Activated naive CD4-positive, alpha-beta T cell treated with anti-CD3 and anti-CD28 coated beads, Interleukin-2, amount 10 ng/mL, durations not matched to agents 7 days and 5 days (primary cell): ENCODE data around the gene PLCG2.

ENCODE experiments used
- CTCF ChIA-PET: fragments of 350-600 bp; sonication (Branson Sonifier 250); formaldehyde crosslinking; loops from one replicate; lab custom pipeline; 2021; ENCODE audit warnings: antibody characterized with exemption; lab: Charles Lee
- DNase-seq: peaks from one replicate; pipeline ENCODE4 v3.0.0-alpha.2; 2020
- H3K27ac Mint-ChIP-seq: one replicate; pipeline ENCODE4 v1.8.0; 2021; ENCODE audit warnings: mild to moderate bottlenecking, moderate library complexity, mixed read lengths
- H3K27me3 Mint-ChIP-seq: one replicate; pipeline ENCODE4 v1.8.0; 2021; ENCODE audit warnings: mild to moderate bottlenecking, mixed read lengths
- H3K36me3 Mint-ChIP-seq: one replicate; pipeline ENCODE4 v1.8.0; 2021; ENCODE audit warnings: mixed read lengths
- H3K4me1 Mint-ChIP-seq: one replicate; pipeline ENCODE4 v1.8.0; 2021; ENCODE audit warnings: mixed read lengths
- H3K4me3 Mint-ChIP-seq: one replicate; pipeline ENCODE4 v1.8.0; 2021; ENCODE audit warnings: mild to moderate bottlenecking, moderate library complexity, mixed read lengths
- H3K9me3 Mint-ChIP-seq: one replicate; pipeline ENCODE4 v1.8.0; 2021; ENCODE audit warnings: mixed read lengths

PLCG2 gene

DNA sequence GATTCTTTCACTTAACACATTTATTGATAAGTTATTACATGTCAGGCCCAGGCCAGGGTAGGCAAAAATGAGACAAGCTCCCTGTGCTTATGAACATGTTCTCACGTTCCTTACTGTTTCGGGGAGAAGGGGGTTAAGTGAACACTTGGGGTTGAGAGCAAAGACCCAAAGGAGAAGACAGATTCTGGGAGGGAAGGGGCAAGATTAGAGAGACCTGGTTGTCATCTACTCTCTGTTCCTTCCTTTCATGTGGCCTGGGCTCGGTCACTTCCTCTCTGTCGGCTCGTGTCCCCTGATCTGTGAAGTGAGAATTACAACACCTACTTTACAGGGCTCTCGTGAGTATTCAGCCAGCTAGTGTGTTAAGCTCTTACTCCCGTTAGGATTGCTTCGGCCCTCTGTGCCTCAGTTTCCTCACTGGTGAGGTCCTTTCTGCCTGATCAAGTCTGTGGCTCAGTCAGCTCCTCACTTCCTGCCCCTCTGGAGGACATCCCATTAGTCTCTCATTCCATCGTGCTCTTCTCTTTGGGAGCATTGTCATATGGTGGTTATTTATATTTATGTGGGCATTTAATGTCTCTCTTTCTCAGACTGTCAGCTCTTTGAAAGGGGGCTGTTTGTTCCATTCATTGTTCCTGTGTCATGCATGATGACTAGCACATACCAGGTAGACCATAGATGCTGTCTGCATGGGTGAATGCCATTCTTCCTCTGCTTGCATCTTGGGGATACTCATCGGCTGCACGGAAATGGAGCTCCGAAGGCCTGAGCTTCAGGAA is 38.9 kb downstream of the PLCG2 start:
- no peak overlapping the region for H3K27ac Mint-ChIP-seq
- peaks cover 8% of the 10 kb centered on the region for H3K4me1 Mint-ChIP-seq
- peaks cover 34% of the 10 kb centered on the region for H3K27me3 Mint-ChIP-seq
- H3K36me3 Mint-ChIP-seq = no peaks in the 10 kb centered on the region
- CTCF ChIA-PET = interaction anchor here (0.7 to 2.0 kb wide), 4 partner anchors 9 to 56 kb away, joined by 3 to 6 read pairs (median 3); no protein-coding TSS in a partner anchor
- no peak overlapping the region for H3K4me3 Mint-ChIP-seq
- H3K9me3 Mint-ChIP-seq = no peaks in the 10 kb centered on the region
- DNase-seq = peak; percentile 38

DNA sequence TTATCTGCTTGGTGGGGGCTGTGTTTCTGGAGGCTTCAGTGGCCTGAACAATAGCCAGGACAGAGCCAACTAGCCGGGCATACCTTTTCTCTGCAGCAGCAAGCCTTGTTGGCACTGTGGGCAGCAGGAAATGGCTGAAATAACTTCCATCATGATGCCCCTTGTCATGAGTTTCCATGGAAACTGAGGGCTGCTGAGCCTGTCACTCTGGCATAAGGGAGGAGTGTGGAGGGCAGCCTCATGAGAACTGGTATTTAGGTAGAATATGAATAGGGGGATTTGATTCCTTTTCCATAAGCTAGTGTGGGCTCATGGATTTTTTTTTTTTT is 39.4 kb downstream of the PLCG2 start:
- Mint-ChIP-seq H3K36me3 (no peaks in the 10 kb centered on the region), H3K4me1 (peaks cover 8% of the 10 kb centered on the region), H3K4me3 (no peak overlapping the region), H3K9me3 (no peaks in the 10 kb centered on the region), H3K27me3 (peaks cover 37% of the 10 kb centered on the region), H3K27ac (no peak overlapping the region)
- DNase-seq = no peak
- CTCF ChIA-PET = interaction anchor here (0.7 to 2.0 kb wide), 3 partner anchors 10 to 55 kb away, joined by 3 to 6 read pairs (median 3); no protein-coding TSS in a partner anchor

DNA sequence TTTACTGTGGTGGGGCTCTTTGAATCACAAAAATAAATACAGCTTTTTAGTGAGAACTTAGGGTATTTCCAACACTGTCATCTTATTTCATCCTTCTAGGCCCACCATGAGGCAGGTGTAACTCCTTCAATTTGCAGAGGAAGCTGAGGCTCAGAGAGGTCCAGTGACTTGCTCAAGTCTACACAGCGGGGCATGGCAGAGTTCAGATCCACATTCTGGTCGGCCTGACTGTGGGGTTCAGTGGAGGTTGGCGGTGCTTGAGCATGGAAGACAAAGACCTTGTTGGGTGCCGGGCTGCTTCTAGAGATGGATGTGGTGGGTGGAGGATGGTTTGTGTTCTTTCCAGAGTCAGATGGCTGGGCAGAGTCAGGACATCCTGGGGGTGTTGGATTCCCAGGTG is 39.8 kb downstream of the PLCG2 start:
- H3K9me3 Mint-ChIP-seq = no peaks in the 10 kb centered on the region
- CTCF ChIA-PET = interaction anchor here (0.9 kb wide), 1 partner anchor 10 kb away, joined by 3 read pairs; no protein-coding TSS in a partner anchor

DNA sequence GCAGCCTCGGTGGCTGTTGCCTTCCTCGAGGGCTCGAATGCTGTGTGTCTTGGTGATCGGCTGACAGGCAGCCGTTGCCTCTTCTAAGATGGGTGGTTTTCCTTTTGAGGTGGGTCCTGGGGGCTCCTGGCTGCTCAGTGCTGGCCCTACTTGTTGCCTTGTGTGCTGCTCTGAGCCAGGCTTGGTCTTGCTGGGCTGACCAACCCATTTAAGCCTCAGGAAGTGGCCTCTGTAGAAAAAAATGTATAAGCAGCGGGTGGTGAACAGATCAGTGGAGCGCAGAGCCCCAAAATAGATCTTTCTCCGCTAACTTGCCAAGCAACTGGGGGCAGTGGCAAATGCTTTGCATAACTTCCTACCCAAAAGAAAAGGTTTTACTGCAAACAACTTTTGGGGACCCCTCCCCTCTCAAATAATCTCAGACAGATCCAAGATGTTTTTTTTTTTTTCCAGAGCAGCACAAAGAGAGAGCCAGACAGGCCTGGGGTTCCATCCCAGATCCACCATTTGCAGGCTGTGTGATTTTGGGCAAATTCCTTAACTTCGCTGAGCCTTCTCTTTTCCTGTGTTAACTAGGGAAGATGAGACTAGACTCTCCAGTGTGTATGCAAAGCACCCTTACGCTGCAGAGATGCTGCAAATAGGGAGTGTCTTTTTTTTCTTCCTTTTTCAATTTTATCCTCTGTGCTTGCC is 42.5 kb downstream of the PLCG2 start:
- H3K9me3 Mint-ChIP-seq = no peaks in the 10 kb centered on the region
- peaks cover 8% of the 10 kb centered on the region for H3K4me1 Mint-ChIP-seq
- H3K4me3 Mint-ChIP-seq = no peak overlapping the region
- no peak overlapping the region for H3K27ac Mint-ChIP-seq
- H3K36me3 Mint-ChIP-seq = no peaks in the 10 kb centered on the region
- peaks cover 27% of the 10 kb centered on the region for H3K27me3 Mint-ChIP-seq
- CTCF ChIA-PET = interaction anchor here (0.8 kb wide), 1 partner anchor 42 kb away, joined by 4 read pairs; no protein-coding TSS in a partner anchor
- DNase-seq = no peak

More for the DNA sequence above, 39.8 kb downstream of the PLCG2 start:
- Mint-ChIP-seq H3K27me3 (peaks cover 37% of the 10 kb centered on the region), H3K36me3 (no peaks in the 10 kb centered on the region), H3K27ac (no peak overlapping the region), H3K4me1 (peaks cover 8% of the 10 kb centered on the region), H3K4me3 (no peak overlapping the region)
- DNase-seq = no peak

DNA sequence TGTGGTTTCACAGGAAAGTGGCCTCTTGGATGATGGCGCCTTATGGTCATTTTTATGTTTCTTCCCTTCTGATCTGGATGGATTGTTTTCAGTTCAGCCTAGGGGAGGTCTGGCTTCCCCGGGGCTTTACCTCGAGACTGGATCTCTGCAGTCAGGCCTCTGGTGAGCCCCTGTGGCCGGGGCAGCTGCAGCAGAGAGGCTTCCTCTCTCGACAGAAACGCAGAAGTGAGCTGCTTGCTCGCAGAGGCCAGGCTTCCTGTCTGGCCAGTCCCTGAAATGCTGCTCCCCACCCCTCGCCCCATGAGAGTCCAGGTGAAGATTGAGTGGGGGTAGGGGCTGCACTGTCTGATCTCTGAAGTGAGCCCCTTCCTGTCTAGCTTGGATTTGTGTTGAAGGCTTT is 44.0 kb downstream of the PLCG2 start:
- Mint-ChIP-seq H3K27ac (no peak overlapping the region), H3K4me3 (no peak overlapping the region), H3K36me3 (no peaks in the 10 kb centered on the region), H3K4me1 (peaks cover 2% of the 10 kb centered on the region), H3K9me3 (no peaks in the 10 kb centered on the region), H3K27me3 (peaks cover 21% of the 10 kb centered on the region)
- CTCF ChIA-PET = interaction anchor here (0.7 to 1.3 kb wide), 4 partner anchors 8 to 51 kb away, joined by 3 to 4 read pairs (median 3); no protein-coding TSS in a partner anchor
- DNase-seq = no peak

DNA sequence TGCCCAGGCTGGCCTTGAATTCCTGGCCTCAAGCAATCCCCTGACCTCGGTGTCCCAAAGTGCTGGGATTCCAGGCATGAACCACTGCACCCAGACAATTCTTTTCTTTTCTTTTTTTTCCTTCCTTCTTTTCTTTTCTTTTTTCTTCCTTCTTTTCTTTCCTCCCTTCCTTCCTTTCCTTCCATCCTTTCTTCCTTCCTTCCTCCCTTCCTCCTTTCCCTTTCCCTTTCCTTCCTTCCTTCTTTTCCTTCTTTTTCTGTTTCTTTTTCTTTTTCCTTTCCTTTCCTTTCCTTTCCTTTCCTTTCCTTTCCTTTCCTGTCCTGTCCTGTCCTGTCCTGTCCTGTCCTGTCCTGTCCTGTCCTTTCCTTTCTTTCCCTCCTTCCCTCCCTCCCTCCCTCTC is 44.6 kb downstream of the PLCG2 start:
- Mint-ChIP-seq H3K27ac (no peak overlapping the region), H3K9me3 (no peaks in the 10 kb centered on the region), H3K4me3 (no peak overlapping the region), H3K36me3 (no peaks in the 10 kb centered on the region), H3K4me1 (no peaks in the 10 kb centered on the region), H3K27me3 (peaks cover 21% of the 10 kb centered on the region)
- no peak for DNase-seq
- CTCF ChIA-PET = interaction anchor here (0.7 to 1.3 kb wide), 4 partner anchors 8 to 50 kb away, joined by 3 to 4 read pairs (median 3); no protein-coding TSS in a partner anchor

DNA sequence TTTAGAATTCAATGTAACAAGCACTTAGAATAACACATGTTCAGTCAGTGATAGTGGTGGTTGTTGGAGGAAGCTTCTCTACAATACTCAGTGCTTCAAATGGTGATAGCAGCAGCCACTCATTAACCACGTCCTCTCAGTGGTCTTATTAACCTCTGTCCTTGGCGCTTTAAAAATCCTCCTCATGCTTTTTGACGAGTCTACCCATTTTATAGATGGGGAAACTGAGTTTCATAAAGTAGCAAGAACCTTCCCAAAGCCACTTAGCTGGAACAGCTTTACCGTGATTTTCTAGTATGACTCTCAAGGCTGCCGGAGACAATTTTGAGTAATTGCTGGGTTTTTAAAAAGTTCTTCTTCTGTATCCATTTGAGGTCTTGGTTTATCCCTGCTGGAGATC is 47.4 kb downstream of the PLCG2 start:
- H3K27me3 Mint-ChIP-seq = peaks cover 22% of the 10 kb centered on the region
- no peaks in the 10 kb centered on the region for H3K9me3 Mint-ChIP-seq
- H3K36me3 Mint-ChIP-seq = no peaks in the 10 kb centered on the region
- no peak overlapping the region for H3K4me3 Mint-ChIP-seq
- CTCF ChIA-PET = no interaction called here
- H3K27ac Mint-ChIP-seq = no peak overlapping the region
- H3K4me1 Mint-ChIP-seq = peaks cover 5% of the 10 kb centered on the region
- no peak for DNase-seq

DNA sequence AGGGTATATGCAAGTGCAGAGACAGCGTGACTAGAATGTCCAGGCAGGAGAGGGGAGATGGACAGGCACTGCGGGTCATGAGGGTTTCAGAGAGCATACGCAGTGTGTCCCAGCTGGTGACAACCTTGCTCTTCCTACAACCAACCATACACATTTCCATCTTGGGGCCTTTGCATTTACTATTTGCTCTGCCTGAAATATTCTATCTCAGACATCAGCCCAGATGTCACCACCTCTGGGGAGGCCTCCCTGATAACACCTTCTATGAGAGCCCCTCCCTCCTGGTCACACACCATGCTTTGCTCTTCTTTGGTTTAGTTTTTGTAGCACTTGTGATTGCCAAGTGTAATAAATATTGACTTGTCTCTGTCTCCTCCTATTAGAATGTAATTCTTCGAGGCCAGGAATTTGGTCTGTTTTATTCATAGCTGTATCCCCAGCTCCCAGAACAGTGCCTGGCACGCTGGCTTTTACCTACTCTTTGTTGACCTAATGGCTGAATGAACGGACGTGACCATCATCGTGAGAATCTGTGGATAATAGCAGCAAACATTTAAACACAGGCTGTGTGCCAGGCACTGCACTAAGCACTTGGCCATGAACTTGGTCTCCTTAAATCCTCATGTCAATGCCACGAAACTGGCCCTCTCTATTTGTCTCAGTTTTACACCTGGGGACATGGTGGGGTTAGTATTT is 51.9 kb downstream of the PLCG2 start:
- H3K9me3 Mint-ChIP-seq = no peaks in the 10 kb centered on the region
- no peak overlapping the region for H3K4me3 Mint-ChIP-seq
- H3K4me1 Mint-ChIP-seq = peaks cover 15% of the 10 kb centered on the region
- no peak overlapping the region for H3K27ac Mint-ChIP-seq
- CTCF ChIA-PET = interaction anchor here (0.6 to 0.7 kb wide), 2 partner anchors 8 to 13 kb away, joined by 3 to 4 read pairs; no protein-coding TSS in a partner anchor
- H3K27me3 Mint-ChIP-seq = peaks cover 9% of the 10 kb centered on the region
- no peaks in the 10 kb centered on the region for H3K36me3 Mint-ChIP-seq
- DNase-seq = no peak

DNA sequence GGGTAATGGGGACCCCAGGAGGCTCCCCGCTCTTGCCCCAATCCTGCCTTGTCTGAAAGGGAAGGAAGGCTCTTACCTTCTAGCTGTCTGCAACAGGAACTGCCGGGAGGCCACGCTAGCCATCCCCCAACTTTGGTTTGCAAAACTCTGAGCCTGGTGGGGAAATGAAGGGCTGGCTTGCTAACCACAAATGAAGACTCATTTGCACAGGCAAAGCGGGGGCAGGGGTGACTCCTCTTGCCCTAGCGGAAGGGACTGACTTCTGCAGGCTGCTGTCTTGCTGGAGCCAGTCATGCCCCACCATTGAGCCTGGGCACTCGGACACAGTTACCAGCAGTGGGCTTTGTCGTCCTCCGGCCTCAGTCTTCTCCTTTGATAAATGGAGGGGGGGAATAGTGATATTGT is 52.6 kb downstream of the PLCG2 start:
- CTCF ChIA-PET = interaction anchor here (0.6 to 0.7 kb wide), 2 partner anchors 9 to 14 kb away, joined by 3 to 4 read pairs; no protein-coding TSS in a partner anchor
- no peak overlapping the region for H3K4me3 Mint-ChIP-seq
- H3K9me3 Mint-ChIP-seq = no peaks in the 10 kb centered on the region
- peak; percentile 57 for DNase-seq
- peaks cover 15% of the 10 kb centered on the region for H3K4me1 Mint-ChIP-seq
- peak overlapping the region; percentile 14 for H3K27ac Mint-ChIP-seq
- H3K36me3 Mint-ChIP-seq = no peaks in the 10 kb centered on the region
- H3K27me3 Mint-ChIP-seq = peaks cover 10% of the 10 kb centered on the region

DNA sequence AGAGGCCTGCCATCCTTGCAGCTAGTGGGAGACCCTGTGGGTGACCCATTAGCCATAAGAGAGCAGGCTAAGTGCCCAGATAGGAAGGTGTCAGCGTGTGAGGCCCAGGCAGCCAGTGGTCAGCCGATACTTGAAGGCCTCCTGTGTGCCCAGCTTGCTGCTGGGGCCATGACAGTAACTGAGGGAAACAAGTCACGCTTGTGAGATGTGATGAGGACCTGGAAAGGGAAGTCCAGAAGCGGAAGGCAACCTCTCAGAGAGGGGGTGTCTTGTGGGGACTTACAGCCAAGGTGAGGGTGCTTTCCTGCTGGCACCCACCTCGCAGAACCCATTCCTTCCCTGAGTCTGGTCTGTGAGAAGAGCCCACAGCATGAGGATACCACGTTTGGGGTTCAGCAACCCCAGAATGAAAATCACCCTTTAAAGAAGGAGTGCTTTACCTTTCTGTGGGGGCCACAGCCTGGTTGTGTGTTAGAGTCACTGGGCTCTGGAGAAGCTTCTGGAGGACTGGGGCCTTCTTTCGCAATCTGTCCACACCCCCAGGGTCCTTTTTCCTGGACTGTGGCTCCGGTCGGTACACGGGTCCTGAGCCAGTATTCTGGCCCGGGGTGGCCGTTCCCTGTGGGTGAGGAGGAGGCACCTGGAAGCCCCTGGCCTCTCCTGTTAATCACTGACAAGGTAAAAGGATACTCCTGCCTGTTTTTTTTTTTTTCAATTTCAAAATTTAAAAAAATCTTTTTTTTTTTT is 53.9 kb downstream of the PLCG2 start:
- Mint-ChIP-seq H3K9me3 (no peaks in the 10 kb centered on the region), H3K4me3 (no peak overlapping the region), H3K36me3 (no peaks in the 10 kb centered on the region), H3K27ac (no peak overlapping the region), H3K27me3 (peaks cover 18% of the 10 kb centered on the region), H3K4me1 (peaks cover 18% of the 10 kb centered on the region)
- DNase-seq = no peak
- CTCF ChIA-PET = no interaction called here

DNA sequence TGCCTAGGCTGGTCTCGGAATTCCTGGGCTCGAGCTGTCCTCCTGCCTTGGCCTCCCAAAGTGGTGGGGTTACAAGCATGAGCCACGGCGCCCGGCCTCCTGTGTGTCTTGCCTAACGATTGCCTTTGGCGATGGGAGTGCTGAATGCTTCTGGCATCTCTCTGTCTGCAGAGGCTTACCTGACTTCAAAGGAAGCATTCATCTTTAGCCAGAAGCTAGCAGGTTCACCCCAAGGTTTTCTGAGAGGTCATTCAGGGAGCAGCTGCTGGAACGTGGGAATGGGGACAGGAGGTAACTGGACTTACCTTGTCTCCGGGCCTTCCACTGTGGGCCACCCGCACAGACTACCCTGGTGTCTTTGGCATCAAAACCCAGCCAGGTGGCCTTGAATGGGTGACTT is 54.7 kb downstream of the PLCG2 start:
- H3K36me3 Mint-ChIP-seq = no peaks in the 10 kb centered on the region
- CTCF ChIA-PET = no interaction called here
- H3K9me3 Mint-ChIP-seq = no peaks in the 10 kb centered on the region
- peaks cover 18% of the 10 kb centered on the region for H3K4me1 Mint-ChIP-seq
- peaks cover 18% of the 10 kb centered on the region for H3K27me3 Mint-ChIP-seq
- no peak for DNase-seq
- H3K4me3 Mint-ChIP-seq = no peak overlapping the region
- no peak overlapping the region for H3K27ac Mint-ChIP-seq

DNA sequence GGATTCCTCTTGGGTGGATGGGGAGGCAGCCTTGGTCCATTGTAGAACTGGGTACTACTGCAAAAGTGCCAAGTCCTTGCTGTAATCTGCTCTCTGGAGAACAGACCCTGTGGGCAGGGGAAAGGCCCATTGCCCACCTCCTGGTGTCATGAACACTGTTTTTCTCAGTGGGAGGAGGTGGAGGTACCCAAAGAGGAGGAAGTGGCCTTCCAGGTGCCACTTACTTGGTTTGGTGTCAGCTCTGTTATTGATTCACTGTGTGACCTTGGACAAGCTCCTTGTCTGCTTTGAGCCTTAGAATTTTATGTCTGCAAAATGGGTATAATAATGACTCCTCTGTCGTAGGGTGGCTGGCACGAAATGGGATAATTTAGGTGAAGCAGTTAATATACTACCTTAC is 55.8 kb downstream of the PLCG2 start:
- Mint-ChIP-seq H3K36me3 (no peaks in the 10 kb centered on the region), H3K9me3 (no peaks in the 10 kb centered on the region), H3K27me3 (peaks cover 18% of the 10 kb centered on the region), H3K27ac (no peak overlapping the region), H3K4me1 (peaks cover 18% of the 10 kb centered on the region), H3K4me3 (no peak overlapping the region)
- DNase-seq = no peak
- CTCF ChIA-PET = interaction anchor here (0.7 kb wide), 1 partner anchor 39 kb away, joined by 4 read pairs; no protein-coding TSS in a partner anchor

DNA sequence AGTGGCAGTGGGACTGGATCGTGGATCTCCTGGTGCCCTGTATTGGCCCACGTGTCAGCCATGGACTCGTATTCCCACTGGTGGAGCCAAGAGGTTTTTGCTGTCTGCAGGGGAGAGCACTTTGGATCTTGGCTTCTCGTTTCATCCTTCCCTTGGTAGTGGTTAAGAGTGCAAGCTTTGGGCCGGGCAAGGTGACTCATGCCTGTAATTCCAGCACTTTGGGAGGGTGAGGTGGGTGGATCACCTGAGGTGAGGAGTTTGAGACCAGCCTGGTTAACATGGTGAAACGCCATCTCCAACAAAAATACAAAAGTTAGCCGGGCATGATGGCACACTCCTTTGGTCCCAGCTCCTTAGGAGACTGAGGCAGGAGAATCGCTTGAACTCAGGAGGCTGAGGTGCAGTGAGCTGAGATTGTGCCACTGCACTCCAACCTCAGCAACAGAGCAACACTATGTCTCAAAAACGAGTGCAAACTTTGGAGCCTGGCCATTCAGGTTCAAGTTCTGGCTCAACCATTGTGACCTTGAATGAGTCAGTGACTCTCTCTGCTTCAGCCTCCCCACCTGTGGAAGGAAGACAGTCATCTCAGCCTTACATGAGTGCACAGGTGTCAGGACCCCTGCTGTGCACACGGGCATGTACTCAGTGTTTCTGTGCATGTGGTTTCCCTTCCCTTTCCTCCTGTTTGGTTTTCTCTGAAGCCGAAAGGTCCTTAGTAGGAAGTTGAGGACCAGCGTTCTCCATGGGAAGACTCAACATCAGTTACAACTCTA is 57.4 kb downstream of the PLCG2 start:
- CTCF ChIA-PET = no interaction called here

More for the DNA sequence above, 57.4 kb downstream of the PLCG2 start:
- H3K27ac Mint-ChIP-seq = no peak overlapping the region
- H3K36me3 Mint-ChIP-seq = no peaks in the 10 kb centered on the region
- H3K9me3 Mint-ChIP-seq = no peaks in the 10 kb centered on the region
- H3K27me3 Mint-ChIP-seq = peaks cover 21% of the 10 kb centered on the region
- no peak for DNase-seq
- no peak overlapping the region for H3K4me3 Mint-ChIP-seq
- H3K4me1 Mint-ChIP-seq = peaks cover 13% of the 10 kb centered on the region
